HUES64 (cell line): ENCODE results near the gene SDHB.

Experiments
- H3K27ac ChIP-seq: 2 replicates; pipeline ENCODE4 v1.7.0; 2013; ENCODE audit warnings: low read depth, low read length, inconsistent platforms
- H3K27me3 ChIP-seq: 2 replicates; pipeline ENCODE4 v1.6.1; 2013; ENCODE audit warnings: mild to moderate bottlenecking, low read length; ENCODE audit not compliant: insufficient read depth
- H3K36me3 ChIP-seq: 2 replicates; pipeline ENCODE4 v1.6.1; 2013; ENCODE audit warnings: mild to moderate bottlenecking, low read length; ENCODE audit not compliant: insufficient read depth
- H3K4me1 ChIP-seq: 2 replicates; pipeline ENCODE4 v1.6.1; 2013; ENCODE audit warnings: mild to moderate bottlenecking, low read length, moderate library complexity; ENCODE audit not compliant: insufficient read depth
- H3K4me3 ChIP-seq: 2 replicates; pipeline ENCODE4 v1.5.1; 2013; ENCODE audit warnings: mild to moderate bottlenecking, low read length, moderate library complexity
- H3K9ac ChIP-seq: 2 replicates; pipeline ENCODE4 v1.6.1; 2013; ENCODE audit warnings: mild to moderate bottlenecking, low read depth, low read length
- H3K9me3 ChIP-seq: 2 replicates; pipeline ENCODE4 v1.6.1; 2013; ENCODE audit warnings: low read depth, low read length; ENCODE audit not compliant: insufficient read depth
- WGBS: fragments of 150-250, 120-280 bp; methylation state at CpG from one replicate; pipeline ENCODE4 v1.1.7; 2013; ENCODE audit warnings: missing lambda C conversion rate; 5-methylcytosine and 5-hydroxymethylcytosine counted together

SDHB gene

GRCh38 chr1:17011092-17011438 is 42.8 kb downstream of the SDHB start:
- Histone ChIP-seq H3K27me3 (no peaks in the 10 kb centered on the region), H3K9me3 (no peaks in the 10 kb centered on the region), H3K9ac (peak overlapping the region; percentile 63), H3K36me3 (no peaks in the 10 kb centered on the region), H3K4me1 (peaks cover 38% of the 10 kb centered on the region), H3K27ac (no peak overlapping the region), H3K4me3 (peak overlapping the region; percentile 79)
- WGBS: 3% methylated on average over 15 of the region's 15 CpGs

- no peak overlapping the region for H3K4me3 ChIP-seq
- no peak overlapping the region for H3K27ac ChIP-seq
- no peaks in the 10 kb centered on the region for H3K27me3 ChIP-seq
- H3K4me1 ChIP-seq: peaks cover 25% of the 10 kb centered on the region
- H3K9me3 ChIP-seq: no peaks in the 10 kb centered on the region
- peaks cover 9% of the 10 kb centered on the region for H3K36me3 ChIP-seq
- H3K9ac ChIP-seq: no peak overlapping the region
- 84% methylated on average over 3 of the region's 4 CpGs for WGBS
Measured at GRCh38 chr1:17009706-17010105, 44.1 kb downstream of the SDHB start.

- 88% methylated on average over 15 of the region's 15 CpGs for WGBS
Measured at GRCh38 chr1:17008208-17008855, 45.5 kb downstream of the SDHB start.

GRCh38 chr1:17007121-17007520 is 46.7 kb downstream of the SDHB start:
- H3K4me3 ChIP-seq: no peak overlapping the region
- H3K9me3 ChIP-seq: no peaks in the 10 kb centered on the region
- peaks cover 29% of the 10 kb centered on the region for H3K36me3 ChIP-seq
- peaks cover 2% of the 10 kb centered on the region; the same call in 1 of the 2 replicates for H3K4me1 ChIP-seq
- no peak overlapping the region for H3K9ac ChIP-seq
- H3K27me3 ChIP-seq: no peaks in the 10 kb centered on the region
- WGBS: 54% methylated on average over 8 of the region's 8 CpGs
- no peak overlapping the region for H3K27ac ChIP-seq

More at GRCh38 chr1:17008208-17008855, 45.5 kb downstream of the SDHB start:
- no peak overlapping the region for H3K9ac ChIP-seq
- H3K27me3 ChIP-seq: no peaks in the 10 kb centered on the region
- no peak overlapping the region for H3K4me3 ChIP-seq
- H3K9me3 ChIP-seq: no peaks in the 10 kb centered on the region
- H3K4me1 ChIP-seq: peaks cover 14% of the 10 kb centered on the region
- H3K27ac ChIP-seq: no peak overlapping the region
- H3K36me3 ChIP-seq: peaks cover 19% of the 10 kb centered on the region

GRCh38 chr1:17005365-17005740 is 48.5 kb downstream of the SDHB start:
- H3K9ac ChIP-seq: no peak overlapping the region
- H3K36me3 ChIP-seq: peaks cover 37% of the 10 kb centered on the region
- no peaks in the 10 kb centered on the region for H3K4me1 ChIP-seq
- 94% methylated on average over 19 of the region's 19 CpGs for whole genome bisulfite sequencing
- no peak overlapping the region for H3K27ac ChIP-seq
- H3K4me3 ChIP-seq: no peak overlapping the region
- no peaks in the 10 kb centered on the region for H3K27me3 ChIP-seq
- no peaks in the 10 kb centered on the region for H3K9me3 ChIP-seq

- Histone ChIP-seq H3K4me3 (no peak overlapping the region), H3K27ac (no peak overlapping the region), H3K27me3 (no peaks in the 10 kb centered on the region), H3K9ac (no peak overlapping the region), H3K36me3 (peaks cover 37% of the 10 kb centered on the region), H3K4me1 (no peaks in the 10 kb centered on the region), H3K9me3 (no peaks in the 10 kb centered on the region)
- 91% methylated on average over 24 of the region's 24 CpGs for WGBS
Measured at GRCh38 chr1:17004466-17005364, 49.1 kb downstream of the SDHB start.

GRCh38 chr1:17002524-17002902 is 51.3 kb downstream of the SDHB start:
- Histone ChIP-seq H3K36me3 (peaks cover 50% of the 10 kb centered on the region), H3K9me3 (no peaks in the 10 kb centered on the region), H3K9ac (no peak overlapping the region), H3K4me1 (no peaks in the 10 kb centered on the region), H3K27me3 (no peaks in the 10 kb centered on the region), H3K27ac (no peak overlapping the region), H3K4me3 (no peak overlapping the region)
- 96% methylated on average over 4 of the region's 4 CpGs for WGBS

- H3K27ac ChIP-seq: no peak overlapping the region
- H3K36me3 ChIP-seq: peaks cover 51% of the 10 kb centered on the region
- H3K4me1 ChIP-seq: no peaks in the 10 kb centered on the region
- 95% methylated on average over 19 of the region's 19 CpGs for WGBS
- no peak overlapping the region for H3K4me3 ChIP-seq
- H3K9me3 ChIP-seq: no peaks in the 10 kb centered on the region
- no peak overlapping the region for H3K9ac ChIP-seq
- H3K27me3 ChIP-seq: no peaks in the 10 kb centered on the region
Measured at GRCh38 chr1:17001760-17002523, 51.9 kb downstream of the SDHB start.

GRCh38 chr1:16999863-17000262 is 54.0 kb downstream of the SDHB start:
- H3K27ac ChIP-seq: no peak overlapping the region
- no peak overlapping the region for H3K9ac ChIP-seq
- 99% methylated on average over 6 of the region's 8 CpGs for WGBS
- no peaks in the 10 kb centered on the region for H3K9me3 ChIP-seq
- H3K36me3 ChIP-seq: peaks cover 45% of the 10 kb centered on the region
- H3K27me3 ChIP-seq: no peaks in the 10 kb centered on the region
- H3K4me3 ChIP-seq: no peak overlapping the region
- H3K4me1 ChIP-seq: no peaks in the 10 kb centered on the region

- Histone ChIP-seq H3K9me3 (no peaks in the 10 kb centered on the region), H3K4me1 (no peaks in the 10 kb centered on the region), H3K36me3 (peaks cover 33% of the 10 kb centered on the region), H3K4me3 (no peak overlapping the region), H3K27ac (no peak overlapping the region), H3K9ac (no peak overlapping the region), H3K27me3 (no peaks in the 10 kb centered on the region)
- WGBS: 93% methylated on average over 10 of the region's 10 CpGs
Measured at GRCh38 chr1:16998589-16998988, 55.2 kb downstream of the SDHB start.

GRCh38 chr1:16996845-16997244 is 57.0 kb downstream of the SDHB start:
- H3K4me3 ChIP-seq: no peak overlapping the region
- no peaks in the 10 kb centered on the region for H3K4me1 ChIP-seq
- peaks cover 20% of the 10 kb centered on the region for H3K36me3 ChIP-seq
- H3K9ac ChIP-seq: no peak overlapping the region
- 97% methylated on average over 14 of the region's 14 CpGs for whole genome bisulfite sequencing
- no peak overlapping the region for H3K27ac ChIP-seq
- H3K9me3 ChIP-seq: no peaks in the 10 kb centered on the region
- H3K27me3 ChIP-seq: no peaks in the 10 kb centered on the region
